Lower leg skin (tissue), 4 donors: ENCODE results near the gene SYNRG. TPM values are rescaled to one million over a fixed set of nuclear protein-coding genes. Genes with fewer than 3 reads are reported as not detected.

ENCODE experiments used
- DNase-seq, 2 donors: peaks; one replicate each; pipeline ENCODE4 v3.0.0-alpha.2; 2019; ENCODE audit warnings: low spot score in 2 of 2
- H3K4me3 ChIP-seq: fragments of 200-600 bp; sonication (generic); 2 replicates; pipeline ENCODE4 v1.5.1; 2017; ENCODE audit warnings: mild to moderate bottlenecking, low read depth; ENCODE audit not compliant: poor library complexity, severe bottlenecking
- CTCF ChIP-seq, 3 donors: fragments of 450-650 bp; IDR thresholded peaks; one replicate each; pipeline ENCODE4 v1.5.1; 2016; ENCODE audit warnings: antibody characterized with exemption in 3 of 3, mild to moderate bottlenecking in 3 of 3, moderate library complexity in 2 of 3
- POLR2A ChIP-seq, 2 donors: fragments of 450-650 bp; IDR thresholded peaks; one replicate each; pipeline ENCODE4 v1.6.1; 2016 to 2017; ENCODE audit warnings: antibody characterized with exemption in 2 of 2, mild to moderate bottlenecking in 1 of 2, moderate library complexity in 1 of 2
- WGBS, 2 donors: methylation state at CpG; one replicate each; pipeline ENCODE4 v1.1.5; 2018; 5-methylcytosine and 5-hydroxymethylcytosine counted together
- intact Hi-C: fragments of 100-400 bp; cut with DNase I; formaldehyde crosslinking; loops from one replicate; pipeline ENCODE4 v1.15.0; 2023; ENCODE audit warnings: low total_unique reads
- total RNA-seq, 4 donors: library from RNA; depleted of rRNA; stranded (reverse); fragments of >200 nt; gene quantifications; one replicate each; pipeline ENCODE4 v1.1.0, GENCODE V29; 2016

The SYNRG gene
- total RNA-seq, 4 donors from 2014 or later: 23.3 to 40.7 (median 24.5) TPM

- intact Hi-C loops: loop anchor here (10.0 kb wide), 1 partner anchor 61 kb away; no protein-coding TSS in a partner anchor
- WGBS, 2 donors: 71 to 73% methylated on average over 2 of the region's 2 CpGs
- H3K4me3 ChIP-seq: no peak overlapping the region
- TF ChIP-seq POLR2A (IDR thresholded peaks at IDR 0.05) (no peak), CTCF (IDR thresholded peaks at IDR 0.05) (no peak)
- DNase-seq: no peak
Measured at GRCh38 chr17:37493249-37494027, 115.8 kb downstream of the SYNRG start.

GRCh38 chr17:37492167-37492566 is 117.1 kb downstream of the SYNRG start:
- intact Hi-C loops: loop anchor here (10.0 kb wide), 1 partner anchor 63 kb away; no protein-coding TSS in a partner anchor
- 31 to 47% methylated on average over 4 of the region's 4 CpGs for WGBS, 2 donors
- no peak for DNase-seq
- no peak for TF ChIP-seq CTCF (IDR thresholded peaks at IDR 0.05)
- no peak for TF ChIP-seq POLR2A (IDR thresholded peaks at IDR 0.05)
- H3K4me3 ChIP-seq: no peak overlapping the region

GRCh38 chr17:37490638-37491614 is 118.3 kb downstream of the SYNRG start:
- 9 to 10% methylated on average over 24 of the region's 24 CpGs for WGBS, 2 donors
- intact Hi-C loops: loop anchor here (10.0 kb wide), 1 partner anchor 64 kb away; no protein-coding TSS in a partner anchor
- no peak overlapping the region for H3K4me3 ChIP-seq
- peak in 1 of 2 donors; percentile 58 for DNase-seq
- TF ChIP-seq CTCF (IDR thresholded peaks at IDR 0.05) (no peak), POLR2A (IDR thresholded peaks at IDR 0.05) (no peak)

GRCh38 chr17:37490022-37490587 is 119.1 kb downstream of the SYNRG start:
- intact Hi-C loops: loop anchor here (10.0 kb wide), 1 partner anchor 65 kb away; no protein-coding TSS in a partner anchor
- 0% methylated on average over 14 to 28 of the region's 56 CpGs for WGBS, 2 donors
- TF ChIP-seq CTCF (IDR thresholded peaks at IDR 0.05) (no peak), POLR2A (IDR thresholded peaks at IDR 0.05) (no peak)
- peak; percentile 60 to 94 for DNase-seq
- H3K4me3 ChIP-seq: peak overlapping the region; percentile 50

- peak within 1 kb of the TSS; percentile 74 for H3K4me3 ChIP-seq
- WGBS, 2 donors: 0 to 1% methylated on average over 20 to 29 of the region's 100 CpGs
- intact Hi-C loops: loop anchor here (10.0 kb wide), 1 partner anchor 65 kb away; no protein-coding TSS in a partner anchor
- DNase-seq: peak; percentile 60 to 95
- TF ChIP-seq POLR2A (IDR thresholded peaks at IDR 0.05): no peak
- no peak for TF ChIP-seq CTCF (IDR thresholded peaks at IDR 0.05)
Measured at GRCh38 chr17:37489197-37490001, 119.8 kb downstream of the SYNRG start, which contains the start of gene DUSP14. Gene DUSP14, plus strand, starts transcription at chr17:37489891. Its CDS starts 22,382 bp downstream, at chr17:37512273.
